D721Med (cell line): ENCODE data around the gene DLX1.

ENCODE experiments used
- DNase-seq: peaks from one replicate; pipeline ENCODE4 v3.0.0; 2011; ENCODE audit warnings: low spot score; ENCODE audit not compliant: insufficient read length
- FAIRE-seq: peaks from 2 replicates; lab custom pipeline; 2011; peaks lifted over from hg19 to GRCh38; lab: Jason Lieb, UNC
- CTCF ChIP-seq: IDR thresholded peaks from 2 replicates; pipeline ENCODE4 v1.5.1; 2012; ENCODE audit warnings: mild to moderate bottlenecking, control low read depth; ENCODE audit not compliant: insufficient read depth; ENCODE audit errors: missing control alignments

Gene DLX1

GRCh38 chr2:172083628-172084394, 1.5 kb upstream of the DLX1 start:
- no peak for FAIRE-seq
- no peak for TF ChIP-seq CTCF
- DNase-seq = no peak

- TF ChIP-seq CTCF = no peak
- no peak for FAIRE-seq
- peak; percentile 48 for DNase-seq
Observed at GRCh38 chr2:172084395-172084644, 987 bp upstream of the DLX1 start.

GRCh38 chr2:172084645-172085459, 455 bp upstream of the DLX1 start:
- FAIRE-seq = no peak
- peak; percentile 85 for DNase-seq
- no peak for TF ChIP-seq CTCF

GRCh38 chr2:172086241-172087206, 1.2 kb downstream of the DLX1 start:
- DNase-seq (peak; percentile 29), FAIRE-seq (no peak)
- TF ChIP-seq CTCF = no peak

- TF ChIP-seq CTCF = no peak
- FAIRE-seq = no peak
Observed at GRCh38 chr2:172087207-172087779, 2.0 kb downstream of the DLX1 start.

GRCh38 chr2:172087780-172088244, 2.5 kb downstream of the DLX1 start:
- no peak for TF ChIP-seq CTCF
- FAIRE-seq (no peak), DNase-seq (no peak)

More at GRCh38 chr2:172087207-172087779, 2.0 kb downstream of the DLX1 start:
- DNase-seq = no peak
